Gastrocnemius medialis (tissue), 4 donors: ENCODE measurements around the gene JHY. TPM values are rescaled to one million over a fixed set of nuclear protein-coding genes. Genes with fewer than 3 reads are reported as not detected.

Source experiments
- ATAC-seq, 2 donors: fragments of 150-250 bp; one replicate each; pipeline ENCODE4 v1.9.1; 2016
- DNase-seq, 2 donors: peaks; one replicate each; pipeline ENCODE4 v3.0.0-alpha.2; 2019
- H3K27ac ChIP-seq, 4 donors: fragments of 200-600 bp; sonication (generic); 1 replicate in 1 of 4; 2 replicates in 3 of 4; pipeline ENCODE4 v1.5.1; 2016 to 2018; ENCODE audit warnings: mild to moderate bottlenecking in 2 of 4, moderate library complexity in 1 of 4
- H3K27me3 ChIP-seq, 3 donors: fragments of 200-600 bp; sonication (generic) in 2 of 3; 1 replicate in 1 of 3; 2 replicates in 2 of 3; pipeline versions ENCODE4 v1.5.1 to v1.6.0; 2016 to 2019; ENCODE audit warnings: mild to moderate bottlenecking in 1 of 3, moderate library complexity in 1 of 3
- H3K36me3 ChIP-seq, 2 donors: fragments of 200-600 bp; sonication (generic) in 1 of 2; one replicate each; pipeline ENCODE4 v1.5.1; 2017 to 2018
- H3K4me1 ChIP-seq, 2 donors: fragments of 200-600 bp; sonication (generic) in 1 of 2; one replicate each; pipeline ENCODE4 v1.5.1; 2016 to 2017; ENCODE audit warnings: mild to moderate bottlenecking in 2 of 2
- H3K4me3 ChIP-seq, 4 donors: fragments of 200-600 bp; sonication (generic) in 3 of 4; 1 replicate in 1 of 4; 2 replicates in 3 of 4; pipeline ENCODE4 v1.5.1; 2016 to 2019; ENCODE audit warnings: mild to moderate bottlenecking in 2 of 4
- H3K9me3 ChIP-seq, 3 donors: fragments of 200-600 bp; sonication (generic) in 2 of 3; 1 replicate in 1 of 3; 2 replicates in 2 of 3; pipeline ENCODE4 v1.5.1; 2016 to 2019
- POLR2A ChIP-seq, 2 donors: fragments of 450-650 bp; IDR thresholded peaks; one replicate each; pipeline ENCODE4 v1.6.1; 2017; ENCODE audit warnings: antibody characterized with exemption in 2 of 2, mild to moderate bottlenecking in 2 of 2, moderate library complexity in 2 of 2
- in situ Hi-C, 4 donors: fragments of 200-750 bp; cut with MboI; loops; one replicate each; pipeline versions ENCODE4 v1.15.0 to v1.8.0; 2017; ENCODE audit warnings: low sequenced_read_pairs in 4 of 4
- intact Hi-C: fragments of 100-400 bp; cut with DNase I; formaldehyde crosslinking; loops from one replicate; pipeline ENCODE4 v1.15.1; 2023; ENCODE audit warnings: low total_unique reads
- total RNA-seq, 4 donors: library from RNA; depleted of rRNA; stranded (reverse); fragments of >200 nt; gene quantifications; one replicate each; pipeline versions ENCODE4 v1.1.0 to v1.2.3, GENCODE V29; 2016
- TF ChIP-seq, protein P1 (sequence below), 5 experiments: fragments of 450-650 bp in 3 of 5; fragments of 200-600 bp in 2 of 5; sonication (generic) in 2 of 5; IDR thresholded peaks in 4 of 5; conservative IDR thresholded peaks in 1 of 5; 1 replicate in 4 of 5; 2 replicates in 1 of 5; pipeline ENCODE4 v1.5.1; 2016 to 2019; ENCODE audit warnings: antibody characterized with exemption in 5 of 5, mild to moderate bottlenecking in 3 of 5, moderate library complexity in 3 of 5

The JHY gene
- total RNA-seq, 4 donors from 2014 or later = 0.16 to 1.3 (median 0.22) TPM

DNA sequence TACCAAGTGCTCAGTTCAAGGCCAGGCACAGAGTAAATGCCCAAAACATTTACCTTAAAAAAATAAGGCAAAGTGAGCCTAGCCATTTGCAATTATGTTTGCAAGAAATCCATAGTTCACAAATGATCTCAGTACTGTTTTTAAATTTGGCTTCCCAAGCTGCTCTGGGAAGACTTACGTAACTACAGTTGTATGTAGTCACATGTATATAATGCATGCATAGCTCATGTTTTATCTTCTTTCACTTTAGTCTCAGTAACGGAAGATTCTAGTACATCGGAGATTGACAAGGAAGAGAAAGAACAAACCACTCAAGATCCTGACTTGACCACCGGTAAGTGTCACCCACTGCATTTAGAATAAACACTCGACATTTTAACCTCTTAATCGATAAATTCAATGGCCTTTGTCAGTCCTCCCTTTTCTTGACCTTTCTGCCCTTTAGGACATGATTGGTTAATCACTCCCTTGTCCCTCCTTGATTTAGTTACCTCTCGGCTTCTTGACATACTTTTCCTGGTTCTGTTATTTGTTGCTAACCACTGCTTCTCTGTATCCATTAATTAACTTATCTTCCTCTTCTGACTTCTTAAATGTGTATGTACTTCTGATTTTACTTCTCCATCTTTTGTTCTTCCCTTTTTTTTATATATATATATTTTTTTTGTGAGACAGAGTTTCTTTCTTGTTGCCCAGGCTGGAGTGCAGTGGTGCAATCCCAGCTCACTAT, 18.0 kb upstream of the JHY start:
- Histone ChIP-seq H3K36me3 (no peaks in the 10 kb centered on the region), H3K4me3 (no peak overlapping the region), H3K27ac (no peak overlapping the region), H3K4me1 (no peaks in the 10 kb centered on the region), H3K9me3 (no peaks in the 10 kb centered on the region), H3K27me3 (peaks cover 0 to 3% (median 0%) of the 10 kb centered on the region in 3 donors)
- ATAC-seq = no peak
- no peak for TF ChIP-seq POLR2A (IDR thresholded peaks at IDR 0.05)
- TF ChIP-seq, protein P1, sequence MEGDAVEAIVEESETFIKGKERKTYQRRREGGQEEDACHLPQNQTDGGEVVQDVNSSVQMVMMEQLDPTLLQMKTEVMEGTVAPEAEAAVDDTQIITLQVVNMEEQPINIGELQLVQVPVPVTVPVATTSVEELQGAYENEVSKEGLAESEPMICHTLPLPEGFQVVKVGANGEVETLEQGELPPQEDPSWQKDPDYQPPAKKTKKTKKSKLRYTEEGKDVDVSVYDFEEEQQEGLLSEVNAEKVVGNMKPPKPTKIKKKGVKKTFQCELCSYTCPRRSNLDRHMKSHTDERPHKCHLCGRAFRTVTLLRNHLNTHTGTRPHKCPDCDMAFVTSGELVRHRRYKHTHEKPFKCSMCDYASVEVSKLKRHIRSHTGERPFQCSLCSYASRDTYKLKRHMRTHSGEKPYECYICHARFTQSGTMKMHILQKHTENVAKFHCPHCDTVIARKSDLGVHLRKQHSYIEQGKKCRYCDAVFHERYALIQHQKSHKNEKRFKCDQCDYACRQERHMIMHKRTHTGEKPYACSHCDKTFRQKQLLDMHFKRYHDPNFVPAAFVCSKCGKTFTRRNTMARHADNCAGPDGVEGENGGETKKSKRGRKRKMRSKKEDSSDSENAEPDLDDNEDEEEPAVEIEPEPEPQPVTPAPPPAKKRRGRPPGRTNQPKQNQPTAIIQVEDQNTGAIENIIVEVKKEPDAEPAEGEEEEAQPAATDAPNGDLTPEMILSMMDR (IDR thresholded peaks at IDR 0.05 in 4 of 5, conservative IDR thresholded peaks at IDR 0.05 in 1 of 5) = no peak
- intact Hi-C loops (loop anchor here (10.0 kb wide), 2 partner anchors 160 to 190 kb away; no protein-coding TSS in a partner anchor), in situ Hi-C loops (loop anchor here in 1 of 4 donors (10.0 kb wide), 1 partner anchor 160 kb away; no protein-coding TSS in a partner anchor)
- no peak for DNase-seq

DNA sequence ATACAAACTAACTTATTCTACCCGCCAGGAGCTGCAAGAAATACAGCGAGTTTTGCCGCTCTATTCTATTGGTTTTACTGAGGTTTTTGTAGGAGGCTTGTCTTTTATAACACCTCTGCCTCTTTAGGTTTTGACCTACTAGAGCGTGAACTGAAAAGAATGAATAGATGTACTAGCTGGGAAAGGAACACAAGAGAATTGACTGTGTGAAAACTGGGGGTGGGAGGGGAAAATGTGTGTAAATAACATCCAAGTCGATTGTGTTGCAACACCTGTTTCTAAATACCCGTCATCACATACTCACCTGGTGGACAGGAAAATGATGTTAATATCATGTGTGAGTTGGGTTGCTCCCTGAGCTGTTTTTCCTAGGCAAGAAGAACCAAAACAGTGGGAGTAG, 12.9 kb upstream of the JHY start:
- no peak overlapping the region for H3K27ac ChIP-seq
- TF ChIP-seq, protein P1 (IDR thresholded peaks at IDR 0.05 in 4 of 5, conservative IDR thresholded peaks at IDR 0.05 in 1 of 5) = no peak
- no peak for TF ChIP-seq POLR2A (IDR thresholded peaks at IDR 0.05)
- in situ Hi-C loops (loop anchor here in 2 of 4 donors (5.0 to 10.0 kb wide), 2 partner anchors 138 to 155 kb away; no protein-coding TSS in a partner anchor), intact Hi-C loops (loop anchor here (10.0 kb wide), 2 partner anchors 155 to 185 kb away; no protein-coding TSS in a partner anchor)
- H3K4me1 ChIP-seq = no peaks in the 10 kb centered on the region
- H3K36me3 ChIP-seq = no peaks in the 10 kb centered on the region
- no peaks in the 10 kb centered on the region for H3K27me3 ChIP-seq
- ATAC-seq (no peak), DNase-seq (no peak)
- H3K9me3 ChIP-seq = no peaks in the 10 kb centered on the region
- H3K4me3 ChIP-seq = no peak overlapping the region

DNA sequence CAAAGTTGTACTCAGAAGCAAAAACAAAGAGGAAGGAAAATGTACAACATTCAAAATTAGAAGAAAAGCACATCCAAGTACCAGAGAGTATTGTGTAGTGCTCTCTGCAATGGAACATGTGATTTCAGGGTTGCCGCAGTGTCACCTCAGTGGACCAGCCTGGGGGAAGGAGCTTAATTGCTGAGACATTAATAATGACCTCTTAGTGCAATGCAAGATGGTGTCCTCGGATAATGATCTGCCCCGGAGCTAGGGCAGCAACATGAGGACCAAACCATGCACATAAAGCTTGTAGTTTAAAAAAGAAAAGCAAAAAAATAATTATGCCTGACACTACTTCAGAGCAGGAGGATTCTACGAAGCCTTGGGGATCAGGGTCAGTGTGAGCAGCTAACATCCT, 11.3 kb upstream of the JHY start:
- in situ Hi-C loops (loop anchor here in 1 of 4 donors (5.0 kb wide), 1 partner anchor 136 kb away; no protein-coding TSS in a partner anchor), intact Hi-C loops (no loop called here)
- no peak for DNase-seq
- Histone ChIP-seq H3K27me3 (no peaks in the 10 kb centered on the region), H3K9me3 (no peaks in the 10 kb centered on the region), H3K4me3 (no peak overlapping the region), H3K36me3 (no peaks in the 10 kb centered on the region), H3K27ac (no peak overlapping the region), H3K4me1 (no peaks in the 10 kb centered on the region)
- TF ChIP-seq, protein P1 (IDR thresholded peaks at IDR 0.05 in 4 of 5, conservative IDR thresholded peaks at IDR 0.05 in 1 of 5) = no peak
- TF ChIP-seq POLR2A (IDR thresholded peaks at IDR 0.05) = no peak
- no peak for ATAC-seq

DNA sequence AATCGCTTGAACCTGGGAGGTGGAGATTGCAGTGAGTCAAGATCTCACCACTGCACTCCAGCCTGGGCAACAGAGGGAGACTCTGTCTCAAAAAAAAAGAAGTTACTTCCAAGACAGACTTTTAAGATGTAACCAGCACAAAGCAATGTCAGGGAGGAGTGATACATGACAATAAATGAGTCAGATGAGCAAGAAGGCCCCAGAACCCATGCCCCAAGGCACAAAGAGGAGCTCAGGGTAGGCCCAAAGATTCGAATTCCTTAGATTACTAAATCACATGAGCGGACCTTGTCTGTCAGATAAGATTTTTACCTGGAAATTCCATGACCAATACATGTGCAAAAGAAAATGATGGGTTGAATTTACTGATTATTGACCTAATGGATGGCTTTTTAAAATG, 10.5 kb upstream of the JHY start:
- in situ Hi-C loops (loop anchor here in 1 of 4 donors (5.0 kb wide), 1 partner anchor 135 kb away; no protein-coding TSS in a partner anchor), intact Hi-C loops (no loop called here)
- H3K27ac ChIP-seq = no peak overlapping the region
- no peak for DNase-seq
- TF ChIP-seq POLR2A (IDR thresholded peaks at IDR 0.05) = no peak
- TF ChIP-seq, protein P1 (IDR thresholded peaks at IDR 0.05 in 4 of 5, conservative IDR thresholded peaks at IDR 0.05 in 1 of 5) = no peak
- H3K36me3 ChIP-seq = no peaks in the 10 kb centered on the region
- no peaks in the 10 kb centered on the region for H3K27me3 ChIP-seq
- no peak overlapping the region for H3K4me3 ChIP-seq
- H3K4me1 ChIP-seq = no peaks in the 10 kb centered on the region
- H3K9me3 ChIP-seq = no peaks in the 10 kb centered on the region
- ATAC-seq = no peak
